SH-SY5Y (cell line): ENCODE results near the gene ZNF24.

Source experiments
- GATA2 ChIP-seq: IDR thresholded peaks from 2 replicates; pipeline ENCODE4 v1.6.1; 2011; ENCODE audit warnings: mild to moderate bottlenecking, low read depth, low read length
- GATA3 ChIP-seq: IDR thresholded peaks from 2 replicates; pipeline ENCODE4 v1.6.1; 2011; ENCODE audit warnings: low read depth, mild to moderate bottlenecking, low read length, moderate library complexity

DNA sequence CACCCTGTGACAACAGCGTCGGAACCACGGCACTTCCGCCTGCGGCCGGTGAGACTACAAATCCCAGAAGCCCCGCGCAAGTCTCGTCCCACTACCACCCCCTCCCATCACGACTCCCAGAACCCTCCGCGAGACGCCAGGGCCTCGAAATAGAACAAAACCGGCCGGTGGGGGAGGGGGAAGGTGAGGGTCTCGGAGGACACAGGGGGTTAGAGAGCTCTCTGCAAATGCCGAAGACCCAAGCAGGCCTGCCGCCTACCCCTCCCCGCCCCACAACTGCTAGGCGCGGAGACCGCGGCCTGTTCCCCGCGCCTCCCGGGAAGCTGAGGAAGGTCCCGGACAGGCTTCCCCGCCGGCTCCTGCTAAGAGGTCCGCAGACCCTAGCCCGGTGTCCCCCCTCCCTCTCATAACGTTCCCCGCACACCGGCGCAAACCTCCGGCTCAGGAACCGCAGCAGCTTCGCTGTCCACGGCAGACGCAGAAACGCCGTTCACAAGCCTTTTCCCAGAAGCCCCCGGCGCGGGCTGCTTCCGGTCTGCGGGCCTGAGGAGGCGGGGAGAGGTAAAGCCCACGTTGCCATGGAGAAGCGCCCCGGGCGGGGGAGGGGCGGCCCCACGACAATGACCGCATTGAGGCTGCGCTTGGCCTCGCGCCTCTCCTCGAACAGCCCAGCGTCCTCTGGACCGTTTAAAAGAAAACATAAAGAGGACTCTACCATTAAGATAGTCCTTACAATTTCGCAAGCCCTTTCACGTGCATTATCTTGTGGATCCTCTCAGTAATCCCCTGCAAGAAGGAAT is at the start of gene ZNF24:
- no peak for TF ChIP-seq GATA3
- no peak for TF ChIP-seq GATA2
